Measurements from ENCODE around the gene NPAS1. TPM values are rescaled to one million over a fixed set of nuclear protein-coding genes. Genes with fewer than 3 reads are reported as not detected.

Gene NPAS1
- total RNA-seq, 1 experiment from 2014 or later, result 4.6 TPM

DNA sequence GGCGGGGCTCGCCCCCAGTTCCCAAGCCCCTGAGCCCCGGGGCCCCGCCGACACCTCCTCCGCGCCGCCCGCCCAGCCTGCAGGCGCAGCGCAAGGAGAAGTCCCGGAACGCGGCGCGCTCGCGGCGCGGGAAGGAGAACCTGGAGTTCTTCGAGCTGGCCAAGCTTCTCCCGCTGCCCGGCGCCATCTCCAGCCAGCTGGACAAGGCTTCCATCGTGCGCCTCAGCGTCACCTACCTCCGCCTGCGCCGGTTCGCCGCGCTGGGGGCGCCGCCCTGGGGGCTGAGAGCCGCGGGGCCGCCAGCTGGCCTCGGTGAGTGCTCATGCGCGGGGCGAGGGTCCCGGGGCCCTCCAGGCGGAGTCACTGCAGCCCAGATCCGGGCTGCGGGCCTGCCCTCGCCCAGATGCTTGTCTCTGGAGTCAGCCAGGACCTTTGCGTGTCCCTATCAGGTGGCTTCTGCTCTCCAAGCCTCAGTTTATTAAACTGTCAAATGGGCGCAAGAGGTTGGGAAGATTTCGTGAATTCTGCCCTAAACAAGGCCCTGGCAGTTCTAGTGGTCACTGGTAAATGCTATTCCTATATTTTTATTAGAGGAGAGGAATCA is 2.0 kb downstream of the NPAS1 start (continued):
- TF ChIP-seq CBX3 (IDR thresholded peaks at IDR 0.05; ENCODE audit: low read depth), result no peak
- TF ChIP-seq ZNF274 (IDR thresholded peaks at IDR 0.05; ENCODE audit: low read depth, low read length), result no peak
- TF ChIP-seq RAD21 (IDR thresholded peaks at IDR 0.05; ENCODE audit: low read depth), result no peak
- no peak for TF ChIP-seq POLR2A (IDR thresholded peaks at IDR 0.05; ENCODE audit: borderline replicate concordance, extremely low read depth, insufficient read depth, insufficient read length)
- TF ChIP-seq CEBPB (IDR thresholded peaks at IDR 0.05; ENCODE audit: low read depth), result no peak
- TF ChIP-seq TCF7L2 (IDR thresholded peaks at IDR 0.05; ENCODE audit: borderline replicate concordance, extremely low read depth, insufficient read depth, insufficient read length), result no peak

DNA sequence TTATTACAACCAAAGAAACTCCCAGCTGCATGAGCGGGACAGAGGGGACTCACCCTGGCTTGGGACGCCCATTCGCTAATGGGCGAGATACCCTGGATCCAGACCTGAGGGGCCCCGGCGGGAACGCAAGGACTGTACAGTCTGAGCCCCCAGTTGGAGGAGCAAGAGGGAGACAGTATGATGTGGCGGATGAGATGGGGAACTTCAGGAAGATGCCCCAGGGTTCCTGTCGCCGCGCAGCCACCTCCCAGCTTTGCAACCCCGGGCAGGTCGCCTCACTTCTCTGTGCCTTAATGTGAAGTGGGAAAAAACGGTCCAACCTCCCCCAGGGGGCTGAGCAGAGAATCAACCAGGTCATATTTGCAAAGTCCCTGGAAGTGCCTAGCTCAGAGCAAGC is 2.5 kb downstream of the NPAS1 start:
- Histone ChIP-seq H3K9me3 (ENCODE audit: control insufficient read depth in 1 of 2, insufficient read depth in 1 of 2, low read depth in 1 of 2, low read length in 2 of 2) (no peaks in the 10 kb centered on the region), H3K9ac (ENCODE audit: low read length) (no peak overlapping the region), H4K20me1 (ENCODE audit: insufficient read depth) (no peaks in the 10 kb centered on the region), H3K36me3 (ENCODE audit: control insufficient read depth in 1 of 2, insufficient read depth in 2 of 2, low read length in 2 of 2) (no peaks in the 10 kb centered on the region), H3K27ac (ENCODE audit: low read depth, low read length) (no peak overlapping the region), H3K9me2 (ENCODE audit: insufficient read depth) (no peaks in the 10 kb centered on the region), H2AFZ (ENCODE audit: low read depth, low read length, poor library complexity, severe bottlenecking) (no peak overlapping the region), H3K4me3 (replicated peaks in 1 of 2; ENCODE audit: low read depth in 1 of 2, low read length in 2 of 2) (no peak overlapping the region), H3K27me3 (ENCODE audit: insufficient read depth, low read length) (no peaks in the 10 kb centered on the region), H3K79me2 (ENCODE audit: insufficient read depth, low read length) (no peaks in the 10 kb centered on the region), H3K4me1 (ENCODE audit: control insufficient read depth in 1 of 2, insufficient read depth in 2 of 2, low read length in 2 of 2) (peaks cover 3 to 15% of the 10 kb centered on the region in 2 experiments; a peak in 3 of 4 replicates), H3K4me2 (ENCODE audit: low read length) (no peak overlapping the region)
- no TSS peak for BruUV-seq (replicated peaks)
- TF ChIP-seq JUND (IDR thresholded peaks at IDR 0.05), result no peak
- no peak for TF ChIP-seq SP1 (IDR thresholded peaks at IDR 0.05; ENCODE audit: low read depth)
- TF ChIP-seq, protein P1, sequence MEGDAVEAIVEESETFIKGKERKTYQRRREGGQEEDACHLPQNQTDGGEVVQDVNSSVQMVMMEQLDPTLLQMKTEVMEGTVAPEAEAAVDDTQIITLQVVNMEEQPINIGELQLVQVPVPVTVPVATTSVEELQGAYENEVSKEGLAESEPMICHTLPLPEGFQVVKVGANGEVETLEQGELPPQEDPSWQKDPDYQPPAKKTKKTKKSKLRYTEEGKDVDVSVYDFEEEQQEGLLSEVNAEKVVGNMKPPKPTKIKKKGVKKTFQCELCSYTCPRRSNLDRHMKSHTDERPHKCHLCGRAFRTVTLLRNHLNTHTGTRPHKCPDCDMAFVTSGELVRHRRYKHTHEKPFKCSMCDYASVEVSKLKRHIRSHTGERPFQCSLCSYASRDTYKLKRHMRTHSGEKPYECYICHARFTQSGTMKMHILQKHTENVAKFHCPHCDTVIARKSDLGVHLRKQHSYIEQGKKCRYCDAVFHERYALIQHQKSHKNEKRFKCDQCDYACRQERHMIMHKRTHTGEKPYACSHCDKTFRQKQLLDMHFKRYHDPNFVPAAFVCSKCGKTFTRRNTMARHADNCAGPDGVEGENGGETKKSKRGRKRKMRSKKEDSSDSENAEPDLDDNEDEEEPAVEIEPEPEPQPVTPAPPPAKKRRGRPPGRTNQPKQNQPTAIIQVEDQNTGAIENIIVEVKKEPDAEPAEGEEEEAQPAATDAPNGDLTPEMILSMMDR (IDR thresholded peaks at IDR 0.05 in 2 of 3, conservative IDR thresholded peaks at IDR 0.05 in 1 of 3; ENCODE audit: borderline replicate concordance in 1 of 3, insufficient read depth in 1 of 3, low read depth in 2 of 3, low read length in 2 of 3), result no peak
- TF ChIP-seq POLR2A (IDR thresholded peaks at IDR 0.05; ENCODE audit: borderline replicate concordance, extremely low read depth, insufficient read depth, insufficient read length), result no peak
- TF ChIP-seq, protein P2, sequence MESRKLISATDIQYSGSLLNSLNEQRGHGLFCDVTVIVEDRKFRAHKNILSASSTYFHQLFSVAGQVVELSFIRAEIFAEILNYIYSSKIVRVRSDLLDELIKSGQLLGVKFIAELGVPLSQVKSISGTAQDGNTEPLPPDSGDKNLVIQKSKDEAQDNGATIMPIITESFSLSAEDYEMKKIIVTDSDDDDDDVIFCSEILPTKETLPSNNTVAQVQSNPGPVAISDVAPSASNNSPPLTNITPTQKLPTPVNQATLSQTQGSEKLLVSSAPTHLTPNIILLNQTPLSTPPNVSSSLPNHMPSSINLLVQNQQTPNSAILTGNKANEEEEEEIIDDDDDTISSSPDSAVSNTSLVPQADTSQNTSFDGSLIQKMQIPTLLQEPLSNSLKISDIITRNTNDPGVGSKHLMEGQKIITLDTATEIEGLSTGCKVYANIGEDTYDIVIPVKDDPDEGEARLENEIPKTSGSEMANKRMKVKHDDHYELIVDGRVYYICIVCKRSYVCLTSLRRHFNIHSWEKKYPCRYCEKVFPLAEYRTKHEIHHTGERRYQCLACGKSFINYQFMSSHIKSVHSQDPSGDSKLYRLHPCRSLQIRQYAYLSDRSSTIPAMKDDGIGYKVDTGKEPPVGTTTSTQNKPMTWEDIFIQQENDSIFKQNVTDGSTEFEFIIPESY (IDR thresholded peaks at IDR 0.05; ENCODE audit: extremely low read depth, insufficient replicate concordance, low read length), result no peak
- no peak for TF ChIP-seq EZH2phosphoT487 (IDR thresholded peaks at IDR 0.05; ENCODE audit: borderline replicate concordance)
- TF ChIP-seq, protein P3, sequence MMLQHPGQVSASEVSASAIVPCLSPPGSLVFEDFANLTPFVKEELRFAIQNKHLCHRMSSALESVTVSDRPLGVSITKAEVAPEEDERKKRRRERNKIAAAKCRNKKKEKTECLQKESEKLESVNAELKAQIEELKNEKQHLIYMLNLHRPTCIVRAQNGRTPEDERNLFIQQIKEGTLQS (IDR thresholded peaks at IDR 0.05), result no peak
- TF ChIP-seq, protein P4, sequence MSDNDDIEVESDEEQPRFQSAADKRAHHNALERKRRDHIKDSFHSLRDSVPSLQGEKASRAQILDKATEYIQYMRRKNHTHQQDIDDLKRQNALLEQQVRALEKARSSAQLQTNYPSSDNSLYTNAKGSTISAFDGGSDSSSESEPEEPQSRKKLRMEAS (IDR thresholded peaks at IDR 0.05), result no peak
- TF ChIP-seq CBX3 (IDR thresholded peaks at IDR 0.05; ENCODE audit: low read depth), result no peak
- TF ChIP-seq FOSL1 (IDR thresholded peaks at IDR 0.05; ENCODE audit: low read depth), result no peak
- no peak for TF ChIP-seq RAD21 (IDR thresholded peaks at IDR 0.05; ENCODE audit: low read depth)
- ATAC-seq (no peak), DNase-seq (ENCODE audit: low read depth, low spot score) (no peak)
- intact Hi-C loops (cut with micrococcal nuclease), result no loop called here
- CTCF ChIA-PET, result no interaction called here
- POLR2A ChIA-PET, result no interaction called here
- RAD21 ChIA-PET (ENCODE audit: low non-redundant PET in 1 of 2, low total read pairs in 2 of 2, uncharacterized antibody in 2 of 2, unreplicated experiment in 2 of 2), result no interaction called here
